ENCODE data around the gene HLF. TPM values are rescaled to one million over a fixed set of nuclear protein-coding genes. Genes with fewer than 3 reads are reported as not detected.
A peak's percentile ranks its signal among the peaks of the same experiment; 100 is the strongest.

HLF gene
- total RNA-seq, 1 donor from 2014 or later: 1.3 TPM

GRCh38 chr17:55346658-55347057 is 81.9 kb downstream of the HLF start:
- TF ChIP-seq CTCF (IDR thresholded peaks at IDR 0.05; ENCODE audit: unreplicated experiment): no peak

GRCh38 chr17:55347341-55347740 is 82.6 kb downstream of the HLF start:
- H3K9me3 Mint-ChIP-seq: peaks cover 10% of the 10 kb centered on the region
- TF ChIP-seq CTCF (IDR thresholded peaks at IDR 0.05; ENCODE audit: unreplicated experiment): no peak
- DNase-seq (ENCODE audit: low spot score in 2 of 2, unreplicated experiment in 2 of 2): no peak
- no peak overlapping the region for H3K27ac Mint-ChIP-seq
- H3K4me3 Mint-ChIP-seq: no peak overlapping the region
- peaks cover 17% of the 10 kb centered on the region for H3K4me1 Mint-ChIP-seq
- peaks cover 1% of the 10 kb centered on the region for H3K27me3 Mint-ChIP-seq (ENCODE audit: low read depth)
- peaks cover 4% of the 10 kb centered on the region for H3K36me3 Mint-ChIP-seq

More at GRCh38 chr17:55346658-55347057, 81.9 kb downstream of the HLF start:
- no peak overlapping the region for H3K27ac Mint-ChIP-seq
- DNase-seq (ENCODE audit: low spot score in 2 of 2, unreplicated experiment in 2 of 2): no peak
- peaks cover 4% of the 10 kb centered on the region for H3K36me3 Mint-ChIP-seq
- H3K27me3 Mint-ChIP-seq (ENCODE audit: low read depth): peaks cover 1% of the 10 kb centered on the region
- H3K9me3 Mint-ChIP-seq: peaks cover 10% of the 10 kb centered on the region
- H3K4me1 Mint-ChIP-seq: peaks cover 17% of the 10 kb centered on the region
- H3K4me3 Mint-ChIP-seq: no peak overlapping the region

- peak; percentile 67 for TF ChIP-seq CTCF (IDR thresholded peaks at IDR 0.05; ENCODE audit: unreplicated experiment)
- Mint-ChIP-seq H3K4me3 (no peak overlapping the region), H3K27ac (no peak overlapping the region), H3K36me3 (peaks cover 4% of the 10 kb centered on the region), H3K4me1 (peaks cover 14% of the 10 kb centered on the region), H3K9me3 (peaks cover 13% of the 10 kb centered on the region), H3K27me3 (ENCODE audit: low read depth) (peaks cover 1% of the 10 kb centered on the region)
- DNase-seq (ENCODE audit: low spot score in 2 of 2, unreplicated experiment in 2 of 2): peak; percentile 23 to 60
Measured at GRCh38 chr17:55348749-55349354, 84.1 kb downstream of the HLF start.

- H3K36me3 Mint-ChIP-seq: peaks cover 2% of the 10 kb centered on the region
- H3K4me1 Mint-ChIP-seq: peaks cover 14% of the 10 kb centered on the region
- peaks cover 10% of the 10 kb centered on the region for H3K9me3 Mint-ChIP-seq
- TF ChIP-seq CTCF (IDR thresholded peaks at IDR 0.05; ENCODE audit: unreplicated experiment): no peak
- no peak for DNase-seq (ENCODE audit: low spot score in 2 of 2, unreplicated experiment in 2 of 2)
- peaks cover 2% of the 10 kb centered on the region for H3K27me3 Mint-ChIP-seq (ENCODE audit: low read depth)
- no peak overlapping the region for H3K27ac Mint-ChIP-seq
- no peak overlapping the region for H3K4me3 Mint-ChIP-seq
Measured at GRCh38 chr17:55350825-55351205, 86.1 kb downstream of the HLF start.

- H3K4me3 Mint-ChIP-seq: no peak overlapping the region
Measured at GRCh38 chr17:55351226-55351625, 86.5 kb downstream of the HLF start.

More at GRCh38 chr17:55351226-55351625, 86.5 kb downstream of the HLF start:
- DNase-seq (ENCODE audit: low spot score in 2 of 2, unreplicated experiment in 2 of 2): no peak
- TF ChIP-seq CTCF (IDR thresholded peaks at IDR 0.05; ENCODE audit: unreplicated experiment): no peak
- Mint-ChIP-seq H3K27me3 (ENCODE audit: low read depth) (peaks cover 3% of the 10 kb centered on the region), H3K27ac (no peak overlapping the region), H3K4me1 (peaks cover 14% of the 10 kb centered on the region), H3K9me3 (peaks cover 10% of the 10 kb centered on the region), H3K36me3 (peaks cover 2% of the 10 kb centered on the region)
